Stimulated activated CD4-positive, alpha-beta T cell treated with anti-CD3 and anti-CD28 coated beads, TNF-alpha, amount 100 ng/mL, for 48 hours (primary cell): Measurements from ENCODE around the gene IGFBP5.
A peak's percentile ranks its signal among the peaks of the same experiment; 100 is the strongest.

Source experiments
- DNase-seq, 3 donors: peaks; one replicate each; pipeline ENCODE4 v3.0.0-alpha.2; 2020; ENCODE audit warnings: low read depth in 3 of 3

The IGFBP5 gene

GRCh38 chr2:216713691-216714336 is 18.5 kb upstream of the IGFBP5 start:
- DNase-seq: no peak

GRCh38 chr2:216711348-216711747 is 16.0 kb upstream of the IGFBP5 start:
- DNase-seq: no peak

- no peak for DNase-seq
These were observed 15.4 kb upstream of the IGFBP5 start for GRCh38 chr2:216710551-216711301.

- DNase-seq: no peak
These were observed 7.4 kb upstream of the IGFBP5 start for GRCh38 chr2:216702756-216703155.

- DNase-seq: no peak
These were observed 6.2 kb upstream of the IGFBP5 start for GRCh38 chr2:216701544-216701943.

GRCh38 chr2:216700781-216701180 is 5.4 kb upstream of the IGFBP5 start:
- no peak for DNase-seq

GRCh38 chr2:216700088-216700567 is 4.8 kb upstream of the IGFBP5 start:
- DNase-seq: no peak

GRCh38 chr2:216698895-216699294 is 3.5 kb upstream of the IGFBP5 start:
- no peak for DNase-seq

- DNase-seq: no peak
These were observed 2.9 kb upstream of the IGFBP5 start for GRCh38 chr2:216698293-216698692.

- DNase-seq: no peak
These were observed 1.6 kb upstream of the IGFBP5 start for GRCh38 chr2:216696751-216697560.

GRCh38 chr2:216696321-216696720 is 972 bp upstream of the IGFBP5 start:
- DNase-seq: no peak

- no peak for DNase-seq
These were observed 527 bp downstream of the IGFBP5 start for GRCh38 chr2:216694826-216695217.

GRCh38 chr2:216694082-216694825 is 1.1 kb downstream of the IGFBP5 start:
- peak in 1 of 3 donors; percentile 31 for DNase-seq

GRCh38 chr2:216693414-216694080 is 1.8 kb downstream of the IGFBP5 start:
- DNase-seq: no peak

GRCh38 chr2:216692636-216693413 is 2.5 kb downstream of the IGFBP5 start:
- DNase-seq: peak in 1 of 3 donors; percentile 57

- no peak for DNase-seq
These were observed 4.3 kb downstream of the IGFBP5 start for GRCh38 chr2:216690853-216691741.

- no peak for DNase-seq
These were observed 4.9 kb downstream of the IGFBP5 start for GRCh38 chr2:216690456-216690852.

GRCh38 chr2:216689397-216689796 is 6.0 kb downstream of the IGFBP5 start:
- no peak for DNase-seq

- DNase-seq: no peak
These were observed 6.5 kb downstream of the IGFBP5 start for GRCh38 chr2:216688731-216689340.
